ENCODE data around the gene TRAPPC1. TPM values are rescaled to one million over a fixed set of nuclear protein-coding genes. Genes with fewer than 3 reads are reported as not detected.
A peak's percentile ranks its signal among the peaks of the same experiment; 100 is the strongest.

The TRAPPC1 gene
- total and polyA plus RNA-seq, 2 experiments from 2014 or later: 37.8 to 321 TPM

DNA sequence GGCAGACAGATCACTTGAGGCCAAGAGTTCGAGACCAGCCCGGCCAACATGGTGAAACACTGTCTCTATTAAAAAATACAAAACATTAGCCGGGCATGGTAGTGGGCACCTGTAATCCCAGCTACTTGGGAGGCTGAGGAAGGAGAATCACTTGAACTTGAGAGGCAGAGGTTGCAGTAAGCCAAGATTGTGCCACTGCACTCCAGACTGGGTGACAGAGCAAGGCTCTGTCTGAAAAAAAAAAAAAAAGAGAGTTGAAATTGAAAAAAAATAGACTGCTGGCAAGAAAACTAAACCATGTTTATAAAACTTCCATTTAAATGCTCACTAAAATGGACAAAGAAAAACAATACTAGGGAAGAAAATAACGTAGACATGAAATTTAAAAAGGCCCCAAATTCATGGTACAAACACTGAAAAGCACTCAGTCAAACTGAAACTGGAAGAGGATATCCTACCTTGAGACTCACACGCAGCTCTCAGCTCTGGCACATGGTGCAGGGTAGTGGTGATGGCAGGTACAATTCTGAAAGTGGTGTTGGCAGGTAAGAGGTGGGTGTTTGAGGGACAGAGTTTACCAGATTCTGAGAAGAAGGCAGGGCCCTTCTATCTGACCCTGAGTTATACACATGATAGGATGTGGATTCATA is 19.5 kb upstream of the TRAPPC1 start:
- Histone ChIP-seq H2AFZ (no peak overlapping the region), H3K9ac (no peak overlapping the region), H3K9me2 (ENCODE audit: insufficient read depth) (no peaks in the 10 kb centered on the region), H3K36me3 (ENCODE audit: low read depth) (peaks cover 15% of the 10 kb centered on the region; the same call in 1 of the 2 replicates), H3K9me3 (ENCODE audit: low read depth) (no peaks in the 10 kb centered on the region), H3K27ac (no peak overlapping the region), H3K27me3 (replicated peaks; ENCODE audit: insufficient read depth) (no peaks in the 10 kb centered on the region), H3K4me2 (ENCODE audit: unreplicated experiment) (no peak overlapping the region), H3K4me1 (ENCODE audit: insufficient read depth) (no peaks in the 10 kb centered on the region), H4K20me1 (ENCODE audit: insufficient read depth) (no peaks in the 10 kb centered on the region), H3K79me2 (ENCODE audit: insufficient read depth) (no peaks in the 10 kb centered on the region), H3F3A (ENCODE audit: insufficient read depth) (0 out of 2 replicates have a peak, but pooled peaks cover 6% of the 10 kb centered on the region), H3K4me3 (no peak overlapping the region)
- WGBS, 2 experiments (ENCODE audit: low coverage in 1 of 2, low lambda C conversion rate in 2 of 2, missing lambda C conversion rate in 2 of 2): 78% methylated on average over 5 of the region's 5 CpGs
- in situ Hi-C loops (cut with MboI): no loop called here
- no peak for TF ChIP-seq EZH2 (IDR thresholded peaks at IDR 0.05; ENCODE audit: insufficient read depth, poor library complexity, severe bottlenecking)
- TF ChIP-seq EZH2phosphoT487 (IDR thresholded peaks at IDR 0.05; ENCODE audit: insufficient read depth, low read depth): no peak
- DNase-seq: no peak

DNA sequence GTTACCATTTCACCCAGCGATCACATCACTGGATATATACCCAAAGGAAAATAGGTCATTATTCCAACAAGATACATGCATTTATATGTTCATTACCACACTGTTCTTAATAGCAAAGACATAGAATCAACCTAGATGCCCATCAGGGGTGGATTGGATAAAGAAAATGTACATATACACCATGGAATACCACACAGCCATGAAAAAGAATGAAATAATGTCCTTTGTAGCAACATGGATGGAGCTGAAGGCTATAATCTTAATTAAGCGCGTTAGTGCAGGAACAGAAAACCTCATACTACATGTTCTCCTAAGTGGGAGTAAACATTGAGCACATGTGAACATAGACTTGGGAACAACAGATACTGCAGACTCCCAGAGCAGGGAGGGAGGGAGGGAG is 18.8 kb upstream of the TRAPPC1 start:
- no peak for TF ChIP-seq EZH2 (IDR thresholded peaks at IDR 0.05; ENCODE audit: insufficient read depth, poor library complexity, severe bottlenecking)
- no peak for TF ChIP-seq EZH2phosphoT487 (IDR thresholded peaks at IDR 0.05; ENCODE audit: insufficient read depth, low read depth)
- 0 out of 2 replicates have a peak, but pooled peaks cover 6% of the 10 kb centered on the region for H3F3A ChIP-seq (ENCODE audit: insufficient read depth)
- WGBS, 2 experiments (ENCODE audit: low coverage in 1 of 2, low lambda C conversion rate in 2 of 2, missing lambda C conversion rate in 2 of 2): 65 to 68% methylated on average over 3 of the region's 3 CpGs

DNA sequence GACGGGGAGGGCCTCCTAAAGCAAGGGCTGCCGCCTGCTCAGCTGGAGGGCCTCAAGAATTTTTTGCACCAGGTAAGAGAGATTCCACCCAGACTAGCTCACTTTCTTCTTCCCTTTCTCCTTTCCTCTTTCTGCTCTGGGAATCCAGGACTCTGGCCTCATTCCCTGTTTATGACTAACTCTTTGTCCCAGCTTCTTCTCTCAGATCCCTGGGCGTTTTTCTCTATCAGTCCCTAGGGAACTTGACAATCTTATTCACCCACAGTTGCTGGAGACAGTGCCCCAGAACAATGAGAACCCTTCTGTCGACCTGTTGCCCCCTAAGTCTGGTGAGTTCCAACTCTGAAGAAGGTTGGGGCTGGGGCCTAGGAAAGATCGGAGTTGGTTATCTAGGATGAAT is 15.9 kb upstream of the TRAPPC1 start:
- Histone ChIP-seq H3K27me3 (replicated peaks; ENCODE audit: insufficient read depth) (no peaks in the 10 kb centered on the region), H3K9me3 (ENCODE audit: low read depth) (no peaks in the 10 kb centered on the region), H3K9ac (no peak overlapping the region), H3F3A (ENCODE audit: insufficient read depth) (0 out of 2 replicates have a peak, but pooled peaks cover 6% of the 10 kb centered on the region), H3K4me1 (ENCODE audit: insufficient read depth) (no peaks in the 10 kb centered on the region), H3K4me3 (no peak overlapping the region), H3K4me2 (ENCODE audit: unreplicated experiment) (no peak overlapping the region), H3K27ac (no peak overlapping the region), H3K79me2 (ENCODE audit: insufficient read depth) (no peaks in the 10 kb centered on the region), H4K20me1 (ENCODE audit: insufficient read depth) (no peaks in the 10 kb centered on the region), H3K36me3 (ENCODE audit: low read depth) (peaks cover 34% of the 10 kb centered on the region; the same call in 1 of the 2 replicates), H3K9me2 (ENCODE audit: insufficient read depth) (no peaks in the 10 kb centered on the region), H2AFZ (no peak overlapping the region)
- DNase-seq: peak; percentile 40
- TF ChIP-seq EZH2phosphoT487 (IDR thresholded peaks at IDR 0.05; ENCODE audit: insufficient read depth, low read depth): no peak
- no peak for TF ChIP-seq EZH2 (IDR thresholded peaks at IDR 0.05; ENCODE audit: insufficient read depth, poor library complexity, severe bottlenecking)
- in situ Hi-C loops (cut with MboI): no loop called here
- 76 to 79% methylated on average over 5 of the region's 5 CpGs for WGBS, 2 experiments (ENCODE audit: low coverage in 1 of 2, low lambda C conversion rate in 2 of 2, missing lambda C conversion rate in 2 of 2)

More for the DNA sequence above, 18.8 kb upstream of the TRAPPC1 start:
- Histone ChIP-seq H3K4me3 (no peak overlapping the region), H3K79me2 (ENCODE audit: insufficient read depth) (no peaks in the 10 kb centered on the region), H3K9ac (no peak overlapping the region), H3K9me3 (ENCODE audit: low read depth) (no peaks in the 10 kb centered on the region), H3K36me3 (ENCODE audit: low read depth) (peaks cover 22% of the 10 kb centered on the region; the same call in 1 of the 2 replicates), H3K27ac (no peak overlapping the region), H2AFZ (no peak overlapping the region), H3K9me2 (ENCODE audit: insufficient read depth) (no peaks in the 10 kb centered on the region), H4K20me1 (ENCODE audit: insufficient read depth) (no peaks in the 10 kb centered on the region), H3K27me3 (replicated peaks; ENCODE audit: insufficient read depth) (no peaks in the 10 kb centered on the region), H3K4me1 (ENCODE audit: insufficient read depth) (no peaks in the 10 kb centered on the region), H3K4me2 (ENCODE audit: unreplicated experiment) (no peak overlapping the region)
- DNase-seq: no peak
- in situ Hi-C loops (cut with MboI): no loop called here

DNA sequence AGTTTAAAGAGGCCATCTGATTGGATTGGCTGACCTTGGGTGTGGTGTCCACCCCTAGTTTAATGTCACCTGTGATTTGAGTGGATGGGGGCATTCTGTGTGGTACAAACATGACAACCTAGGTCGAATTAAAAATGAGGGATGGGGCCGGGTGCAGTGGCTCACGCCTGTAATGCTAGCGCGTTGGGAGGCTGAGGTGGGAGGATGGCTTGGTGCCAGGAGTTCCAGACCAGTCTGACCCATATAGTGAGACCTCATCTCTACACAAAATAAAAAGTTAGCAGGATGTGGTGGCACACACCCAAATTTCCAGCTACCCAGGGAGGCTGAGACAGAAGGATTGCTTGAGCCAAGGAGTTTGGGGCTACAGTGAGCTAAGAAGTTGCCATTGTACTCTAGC is 14.7 kb upstream of the TRAPPC1 start:
- Histone ChIP-seq H3K9ac (no peak overlapping the region), H4K20me1 (ENCODE audit: insufficient read depth) (no peaks in the 10 kb centered on the region), H3K9me2 (ENCODE audit: insufficient read depth) (no peaks in the 10 kb centered on the region), H3K9me3 (ENCODE audit: low read depth) (no peaks in the 10 kb centered on the region), H3F3A (ENCODE audit: insufficient read depth) (0 out of 2 replicates have a peak, but pooled peaks cover 6% of the 10 kb centered on the region), H3K4me1 (ENCODE audit: insufficient read depth) (no peaks in the 10 kb centered on the region), H3K27ac (no peak overlapping the region), H3K27me3 (replicated peaks; ENCODE audit: insufficient read depth) (no peaks in the 10 kb centered on the region), H3K79me2 (ENCODE audit: insufficient read depth) (no peaks in the 10 kb centered on the region), H3K36me3 (ENCODE audit: low read depth) (peaks cover 34% of the 10 kb centered on the region; the same call in 1 of the 2 replicates), H3K4me3 (no peak overlapping the region), H2AFZ (no peak overlapping the region), H3K4me2 (ENCODE audit: unreplicated experiment) (no peak overlapping the region)
- in situ Hi-C loops (cut with MboI): no loop called here
- 72 to 77% methylated on average over 5 of the region's 5 CpGs for WGBS, 2 experiments (ENCODE audit: low coverage in 1 of 2, low lambda C conversion rate in 2 of 2, missing lambda C conversion rate in 2 of 2)
- no peak for TF ChIP-seq EZH2 (IDR thresholded peaks at IDR 0.05; ENCODE audit: insufficient read depth, poor library complexity, severe bottlenecking)
- DNase-seq: no peak

Measured in GM23248 (cell line).